Measurements from ENCODE around the gene IL1B.
"Not testable (repeated sequence)": the region's sequence is repeated elsewhere in the genome, so short reads cannot be mapped to it uniquely, and the experiment has no call there.

IL1B gene

DNA sequence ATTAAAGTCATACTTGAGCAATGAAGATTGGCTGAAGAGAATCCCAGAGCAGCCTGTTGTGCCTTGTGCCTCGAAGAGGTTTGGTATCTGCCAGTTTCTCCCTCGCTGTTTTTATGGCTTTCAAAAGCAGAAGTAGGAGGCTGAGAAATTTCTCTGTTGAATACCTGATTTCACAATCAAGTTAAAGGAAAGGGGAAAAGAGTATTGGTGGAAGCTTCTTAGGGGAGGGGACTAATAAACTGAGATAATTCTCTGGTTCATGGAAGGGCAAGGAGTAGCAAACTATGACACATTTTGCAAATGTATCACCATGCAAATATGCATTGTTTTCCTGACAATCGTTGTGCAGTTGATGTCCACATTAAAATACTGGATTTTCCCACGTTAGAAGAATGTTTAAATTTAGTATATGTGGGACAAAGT, at the start of gene IL1B:
Gene IL1B, minus strand, starts transcription at position 85 of the 423 bp plus-strand sequence. CDS start 550 bp downstream, outside the sequence.
- no peak for DNase-seq (ENCODE audit: low read depth in 2 of 2)

DNA sequence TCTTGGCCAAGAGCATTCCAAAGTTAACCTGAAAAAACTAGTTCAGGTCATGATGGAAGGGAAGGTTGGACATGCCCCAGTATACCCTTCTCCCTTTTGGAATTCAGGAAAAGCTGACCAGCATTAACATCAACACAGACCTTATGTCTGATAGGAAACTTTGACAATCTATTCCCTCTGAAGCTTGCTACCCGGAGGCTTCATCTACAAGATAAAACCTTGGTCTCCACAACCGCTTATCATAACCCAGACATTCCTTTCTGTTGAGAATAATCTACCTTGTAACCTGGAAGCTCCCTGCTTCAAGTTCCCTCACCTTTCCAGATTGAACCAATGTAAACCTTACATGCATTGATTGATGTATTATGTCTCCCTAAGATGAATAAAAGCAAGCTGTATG, 49.7 kb upstream of the IL1B start:
- no peak for DNase-seq (ENCODE audit: low read depth in 2 of 2)

DNA sequence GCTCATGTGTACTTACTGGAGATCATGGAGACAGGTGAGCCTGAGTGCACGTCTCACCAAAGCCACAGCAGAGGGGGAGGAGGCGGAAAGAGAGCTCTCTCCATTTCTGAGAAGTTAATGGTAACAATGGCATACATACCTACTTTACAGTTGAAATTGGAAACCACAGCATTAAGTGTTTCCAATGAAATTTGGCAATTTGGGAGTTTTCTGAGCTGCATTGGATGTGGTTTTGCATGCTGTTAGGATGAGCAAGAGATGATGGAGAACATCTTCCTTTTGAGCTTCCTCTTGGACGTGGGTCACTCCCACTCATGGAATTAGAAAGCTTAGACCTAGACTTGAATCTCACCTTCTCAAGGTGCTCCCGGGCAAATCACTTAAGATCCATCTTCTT, 48.9 kb upstream of the IL1B start:
- no peak for DNase-seq (ENCODE audit: low read depth in 2 of 2)

DNA sequence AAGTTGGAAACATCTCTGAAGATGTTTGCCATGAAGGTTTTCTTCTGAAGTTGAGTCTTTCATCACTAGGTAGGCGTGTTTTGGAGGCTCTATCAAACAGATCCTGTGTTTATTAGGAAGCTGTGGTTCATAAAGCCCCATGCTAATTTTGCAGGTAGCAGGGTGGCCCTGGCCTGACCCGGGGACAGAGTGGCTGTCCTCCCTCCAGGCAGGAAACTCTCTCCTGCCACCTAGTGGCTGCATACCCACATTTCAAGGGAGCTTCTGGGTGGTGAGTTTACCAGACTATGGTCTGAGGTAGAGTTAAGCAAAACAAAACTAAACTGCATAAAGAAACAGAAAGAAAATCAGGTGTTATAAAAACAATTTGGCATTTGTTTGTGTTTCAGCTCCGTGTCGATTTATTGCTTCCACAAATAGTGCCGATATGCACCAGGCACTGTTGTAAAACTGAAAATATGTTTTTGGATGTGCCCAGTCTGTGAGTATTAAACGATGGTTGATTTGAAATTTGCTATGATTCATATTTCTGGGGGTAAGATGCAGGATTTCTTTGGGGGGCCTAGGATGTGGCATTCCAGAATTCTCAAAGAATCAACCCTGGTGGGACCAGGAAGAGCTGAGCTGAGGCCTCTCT, 48.4 kb upstream of the IL1B start:
- DNase-seq (ENCODE audit: low read depth in 2 of 2), result peak; percentile 36 to 66

DNA sequence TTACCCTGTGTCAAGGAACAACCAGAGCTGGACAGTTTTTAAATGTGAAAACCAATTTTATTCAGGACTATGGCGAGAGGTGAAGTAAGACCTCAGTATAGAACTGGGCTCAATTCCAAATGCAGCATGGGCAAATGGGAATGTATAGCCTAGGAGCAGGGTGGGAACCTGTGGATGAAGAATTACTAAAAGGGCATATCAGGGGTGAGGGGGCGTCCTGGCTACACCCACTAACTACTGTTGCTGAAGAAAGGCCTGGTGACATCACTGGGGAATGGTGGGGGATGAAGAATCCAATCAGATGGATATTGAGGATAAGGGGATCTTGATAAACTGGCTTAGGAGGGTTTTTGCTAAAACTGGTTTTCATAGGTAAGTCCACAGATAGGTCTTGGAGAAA, 47.1 kb upstream of the IL1B start:
- DNase-seq (ENCODE audit: low read depth in 2 of 2), result no peak

DNA sequence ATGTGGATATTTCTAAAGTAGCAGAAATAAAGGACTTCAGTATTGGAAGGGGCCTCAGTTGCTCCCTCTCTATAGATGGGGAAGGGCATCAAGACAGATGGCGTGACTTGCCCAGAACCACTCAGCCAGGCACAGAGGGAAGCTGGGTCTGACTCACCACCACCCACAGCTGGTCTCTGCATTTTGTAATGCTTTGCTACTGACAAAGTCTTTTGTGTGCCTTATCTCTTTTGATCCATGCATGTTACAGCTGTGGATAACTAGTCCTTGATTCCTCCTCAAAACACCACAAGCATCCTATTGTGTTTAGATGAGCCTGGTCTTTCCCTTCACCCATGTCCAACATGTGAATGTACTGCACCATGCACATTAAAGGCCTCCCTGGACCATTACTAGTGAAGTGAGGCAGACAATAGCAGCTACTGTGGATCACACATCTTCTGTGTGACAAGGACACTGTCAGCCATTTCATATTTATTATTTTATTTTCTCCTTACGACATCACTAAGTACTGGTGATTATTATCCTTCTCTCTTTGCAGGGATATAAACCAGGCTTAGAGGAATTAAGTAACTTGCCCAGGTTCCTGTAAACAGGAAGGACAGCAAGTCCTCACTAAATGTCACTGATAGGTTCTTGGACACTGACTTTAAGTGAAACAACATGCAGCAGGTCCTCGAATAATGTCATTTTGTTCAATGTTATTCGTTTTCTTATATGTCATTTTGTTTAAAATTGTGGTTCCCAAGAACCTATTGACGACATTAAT, 44.8 kb upstream of the IL1B start:
- peak in 1 of 2 donors; percentile 34 for DNase-seq (ENCODE audit: low read depth in 2 of 2)

DNA sequence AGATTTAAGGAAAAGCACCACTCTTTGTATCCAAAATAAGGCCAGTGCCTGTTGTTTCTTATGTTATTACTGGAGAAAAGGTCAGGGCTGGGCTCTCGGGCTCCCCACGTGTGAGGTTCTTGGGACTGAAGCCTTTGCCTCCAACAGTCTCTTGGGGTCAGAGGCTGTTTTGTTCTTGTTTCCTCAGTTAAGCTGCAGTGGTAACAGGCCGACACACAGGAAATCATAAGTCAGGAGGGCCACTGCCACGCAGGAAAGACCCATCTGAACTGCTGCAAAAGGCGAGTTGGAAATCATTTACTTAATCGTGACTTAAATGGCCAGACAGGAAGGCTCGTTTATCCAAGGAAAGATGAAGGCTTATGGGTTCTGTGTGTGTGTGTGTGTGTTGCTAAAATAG, 44.1 kb upstream of the IL1B start:
- DNase-seq (ENCODE audit: low read depth in 2 of 2), result no peak

DNA sequence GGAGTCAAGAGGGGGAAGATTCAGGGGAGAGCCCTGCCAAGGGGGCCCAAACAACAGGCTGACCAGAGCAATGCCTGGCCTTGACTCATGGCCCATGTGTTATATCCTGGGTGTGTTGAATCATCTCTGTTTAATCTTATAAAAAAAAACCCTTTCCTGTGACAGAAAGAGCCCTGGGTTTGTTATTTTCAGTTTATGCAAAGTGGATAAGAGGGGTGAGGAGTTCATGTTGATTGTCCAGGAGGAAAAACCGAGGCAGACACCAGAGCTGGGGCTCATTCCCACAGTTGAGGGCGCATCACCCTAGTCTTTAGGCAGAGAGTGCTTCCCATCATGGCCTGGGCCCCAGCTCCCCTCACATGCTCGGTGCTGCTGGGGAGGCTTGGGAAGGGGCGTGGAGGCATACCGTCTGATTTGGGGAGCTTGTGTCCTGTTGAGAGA, 43.5 kb upstream of the IL1B start:
- DNase-seq (ENCODE audit: low read depth in 2 of 2), result no peak

DNA sequence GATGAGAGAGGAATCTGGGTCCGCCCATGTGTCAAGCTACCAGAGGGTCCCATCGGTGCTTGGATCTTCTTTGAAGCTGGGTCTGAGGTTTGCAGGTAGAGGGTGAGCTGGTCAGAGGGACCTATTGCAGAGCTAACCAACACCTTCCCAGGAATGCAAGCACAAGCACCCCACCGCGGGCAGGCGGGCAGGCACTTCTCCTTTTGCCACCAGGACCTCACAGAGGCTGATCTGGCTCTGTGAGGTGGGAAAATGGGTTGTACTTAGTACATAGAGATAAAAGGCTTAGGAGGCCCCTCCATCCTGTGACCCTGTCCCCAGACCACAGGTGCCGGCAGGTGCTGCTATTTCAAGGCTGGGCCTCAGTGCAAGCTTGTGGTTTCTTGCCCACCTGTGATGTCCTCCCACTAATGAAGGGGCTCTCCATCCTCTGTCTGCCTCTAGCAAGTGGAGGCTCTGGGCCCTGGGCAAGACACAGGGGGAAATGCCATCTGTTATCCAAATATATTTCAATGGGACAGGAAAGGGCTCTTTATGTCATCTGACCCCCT, 43.0 kb upstream of the IL1B start:
- DNase-seq (ENCODE audit: low read depth in 2 of 2), result no peak

DNA sequence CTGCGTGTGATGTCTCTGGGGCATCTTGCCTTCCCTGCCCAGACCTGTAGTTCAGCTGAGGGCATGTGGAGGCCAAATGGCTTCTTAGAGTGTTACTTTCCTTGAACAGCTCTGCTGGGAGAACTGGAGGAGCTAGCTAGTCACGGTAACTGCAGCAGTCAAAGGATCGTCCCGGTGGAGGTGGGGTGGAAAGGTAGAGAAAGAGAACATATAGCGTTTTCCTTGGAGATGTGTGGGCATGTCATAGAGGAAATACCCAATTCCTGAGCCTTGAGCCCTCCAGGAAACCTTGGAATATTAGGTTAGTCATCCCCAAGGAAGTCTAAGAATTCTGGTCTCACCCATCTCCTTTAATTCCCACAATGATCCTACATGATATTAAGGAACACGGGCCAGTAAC, 40.8 kb upstream of the IL1B start:
- no peak for DNase-seq (ENCODE audit: low read depth in 2 of 2)

DNA sequence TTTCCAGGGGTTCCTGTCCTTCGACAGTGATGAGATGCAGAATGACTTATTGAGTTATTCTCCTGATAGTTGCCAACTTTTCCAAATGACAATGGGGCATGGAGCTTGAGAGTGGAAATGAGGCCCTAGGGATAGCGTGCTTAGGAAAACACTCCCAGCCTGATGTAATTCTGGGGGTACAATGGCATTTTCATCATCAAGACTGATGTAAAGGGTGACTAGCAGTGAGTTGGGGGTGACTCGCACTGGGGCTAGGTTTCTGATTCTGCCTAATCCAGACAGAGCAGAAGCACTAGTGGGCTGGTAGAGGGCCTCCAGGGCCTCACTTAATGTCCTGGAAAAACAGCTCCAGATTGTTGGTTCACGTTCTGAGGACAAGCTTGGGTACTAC, 40.4 kb upstream of the IL1B start:
- no peak for DNase-seq (ENCODE audit: low read depth in 2 of 2)

DNA sequence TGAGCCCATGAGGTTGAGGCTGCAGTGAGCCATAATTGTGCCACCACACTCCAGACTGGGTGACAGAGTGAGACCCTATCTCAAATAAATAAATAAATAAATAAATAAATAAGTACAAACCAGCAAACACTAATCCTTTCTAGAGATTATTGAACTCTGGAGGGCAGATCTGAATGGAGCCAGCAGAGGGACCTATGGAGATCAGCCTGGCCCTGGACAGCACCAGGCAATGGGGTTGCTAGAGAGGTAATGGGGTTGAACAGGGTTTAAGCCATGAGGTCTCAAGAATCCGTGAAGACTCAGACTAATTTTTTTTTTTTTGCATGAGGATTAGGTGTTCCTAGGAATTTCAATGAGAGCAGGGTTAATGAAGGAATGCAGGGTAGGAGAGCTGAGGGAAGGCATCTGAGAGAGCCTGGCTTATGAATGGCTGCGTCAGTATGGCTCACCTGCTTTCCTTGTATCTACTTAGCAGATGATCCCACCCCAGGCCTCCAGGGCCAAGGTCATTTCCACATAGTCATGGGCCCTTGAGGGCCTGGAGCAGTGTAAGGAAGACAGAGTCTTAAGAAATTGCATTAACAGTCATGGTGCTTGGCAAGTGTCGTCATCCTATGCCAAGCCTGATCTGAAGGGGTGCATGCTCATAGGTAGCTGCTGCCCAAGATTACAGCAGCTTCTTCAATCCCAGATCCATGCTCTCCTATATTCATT, 39.8 kb upstream of the IL1B start:
- DNase-seq (ENCODE audit: low read depth in 2 of 2), result no peak

DNA sequence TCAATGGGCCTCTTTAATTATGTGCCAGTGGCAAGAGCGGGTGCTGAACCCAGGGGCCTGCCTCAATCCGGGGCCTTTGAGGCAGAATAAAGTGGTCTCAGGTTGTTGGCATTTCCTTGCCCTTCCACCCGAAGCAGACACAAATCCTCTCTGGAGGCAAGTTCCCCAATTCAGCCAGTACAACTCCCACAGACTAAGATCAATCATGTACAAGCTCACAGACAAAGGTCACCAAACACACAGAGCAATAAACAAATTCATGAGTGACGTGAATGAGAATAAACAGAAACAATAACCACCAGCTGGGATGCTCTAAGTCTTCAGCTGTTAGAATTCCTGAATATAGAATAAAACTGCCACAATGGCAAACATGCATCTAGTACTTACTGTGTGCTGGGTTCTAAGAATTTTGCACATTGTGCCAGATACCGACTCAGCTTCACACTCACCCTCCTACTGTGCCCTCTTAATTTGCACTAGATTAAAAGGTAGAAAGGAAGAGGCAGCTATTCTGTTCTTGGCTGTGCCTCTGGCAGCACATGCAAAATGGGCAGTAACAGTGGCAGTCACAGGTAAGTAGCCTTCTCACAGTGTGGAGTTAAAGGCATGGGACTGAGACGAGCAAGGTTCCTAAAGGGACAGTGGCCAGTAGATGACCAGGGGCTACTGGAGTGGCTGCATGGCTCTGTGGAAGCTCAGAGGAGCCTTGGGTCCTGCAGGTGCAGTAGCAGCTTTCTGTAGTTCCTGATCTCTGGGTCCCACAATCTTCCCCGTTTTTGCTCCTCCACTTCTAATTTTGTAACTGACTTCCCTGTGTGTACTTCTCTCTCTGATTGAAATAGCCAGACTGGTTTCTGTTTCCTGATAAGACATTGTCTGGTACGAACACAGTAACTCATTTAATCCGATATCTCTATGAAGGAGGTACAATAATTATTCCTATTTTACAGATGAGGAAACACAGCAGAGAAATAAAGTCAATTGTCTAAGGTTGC, 34.6 kb upstream of the IL1B start:
- DNase-seq (ENCODE audit: low read depth in 2 of 2), result no peak

DNA sequence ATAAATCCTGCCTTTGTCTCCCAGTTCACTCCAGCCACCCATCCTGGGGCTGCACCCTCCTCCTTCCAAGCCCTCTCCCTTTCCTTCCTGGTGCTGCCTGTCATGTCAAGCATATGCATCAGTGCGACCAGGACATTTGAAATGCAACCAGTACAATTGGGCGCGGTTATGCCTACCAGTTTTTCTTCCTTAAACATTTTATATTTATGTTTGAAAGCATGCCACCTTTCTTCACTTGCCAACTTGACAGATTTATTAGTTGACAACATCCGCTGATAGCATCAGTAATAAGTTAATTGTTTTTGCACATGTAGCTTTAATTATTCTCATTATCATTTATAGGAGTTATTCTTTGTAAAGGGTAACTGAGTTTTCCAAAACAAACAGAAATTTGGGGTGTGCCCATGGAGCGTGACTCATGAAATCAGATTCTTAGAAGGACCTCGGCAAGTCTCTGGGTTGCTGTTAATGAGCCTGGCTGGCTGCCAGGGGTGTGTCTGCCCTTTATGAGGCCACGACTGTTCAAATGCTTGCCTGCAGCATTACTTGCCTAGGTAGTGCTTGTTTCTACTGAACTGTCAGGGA, 32.8 kb upstream of the IL1B start:
- peak in 1 of 2 donors; percentile 16 for DNase-seq (ENCODE audit: low read depth in 2 of 2)

DNA sequence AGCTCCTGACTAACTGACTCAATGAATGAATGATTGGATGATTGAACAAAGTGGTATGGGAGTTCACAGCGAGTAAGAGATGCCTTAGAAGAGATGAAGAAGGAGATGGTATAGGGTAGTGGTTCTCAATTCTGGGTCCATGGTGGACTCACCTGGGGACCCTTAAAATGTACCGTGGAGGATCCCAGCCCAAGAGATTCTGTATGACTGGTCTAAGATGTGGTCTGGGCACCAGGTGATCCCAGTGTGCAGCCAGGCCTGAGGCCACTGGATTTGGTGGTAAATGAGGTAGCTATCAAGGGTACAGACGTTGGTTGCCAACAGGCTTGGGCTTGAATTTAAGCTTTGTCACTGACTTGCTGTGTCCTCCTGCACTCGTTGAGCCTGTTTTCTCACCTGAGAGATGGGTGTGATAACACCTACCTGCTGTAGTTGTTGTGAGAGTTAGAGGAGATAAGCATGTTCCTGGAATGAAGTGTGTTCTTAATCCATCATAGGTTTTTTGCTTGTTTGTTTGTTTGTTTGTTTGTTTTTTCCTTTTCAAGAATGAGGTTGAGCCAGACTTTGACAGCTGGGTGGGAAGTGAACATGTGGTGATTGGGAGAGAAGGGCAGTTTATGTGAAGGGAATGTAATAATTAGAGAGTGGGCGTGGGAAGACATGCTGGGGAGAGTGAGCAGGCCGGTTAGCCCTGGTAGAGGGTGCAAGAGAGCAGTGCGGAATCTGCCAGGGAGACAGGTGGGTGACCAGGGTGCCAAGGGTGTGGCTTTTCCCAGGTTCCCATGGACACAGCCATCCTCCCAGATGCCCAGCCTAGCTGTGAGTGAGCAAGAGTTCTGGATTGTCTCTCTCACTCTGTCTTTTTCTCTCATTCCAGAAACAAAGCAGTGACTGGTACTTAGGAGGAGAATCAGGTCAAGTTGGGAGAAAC, 31.4 kb upstream of the IL1B start:
- DNase-seq (ENCODE audit: low read depth in 2 of 2), result no peak

DNA sequence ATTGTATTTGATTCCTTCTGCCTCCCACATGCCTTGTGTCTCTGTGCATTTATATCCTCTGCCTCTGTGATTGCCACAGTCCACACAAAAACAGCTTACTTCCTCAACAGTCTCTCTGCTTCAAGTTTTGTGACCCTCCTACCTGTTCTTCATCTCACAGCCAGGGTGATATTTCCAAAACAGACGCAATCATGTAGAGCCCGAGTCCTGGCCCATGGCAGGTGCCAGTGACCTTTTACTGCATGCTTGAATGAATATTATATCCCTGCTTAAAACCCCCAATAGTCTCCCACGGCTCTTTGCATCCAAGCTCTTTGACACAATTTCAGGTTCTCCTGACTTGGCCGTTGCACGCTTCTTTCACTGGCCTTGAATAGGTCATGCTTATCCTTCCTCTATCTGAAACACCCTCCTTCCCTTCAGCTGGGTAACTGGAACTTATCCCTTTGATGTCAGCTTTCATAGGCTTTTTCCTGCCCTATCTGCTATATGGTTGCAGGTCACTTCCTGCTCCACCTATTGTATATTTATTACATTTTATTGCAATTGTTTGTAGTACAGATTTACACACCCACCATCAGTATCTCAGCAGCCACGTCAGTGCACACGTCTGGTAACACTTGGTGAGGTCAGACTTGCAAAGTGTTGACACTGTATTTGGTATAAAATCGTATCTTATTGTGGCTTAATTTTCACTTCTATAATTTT, 29.7 kb upstream of the IL1B start:
- no peak for DNase-seq (ENCODE audit: low read depth in 2 of 2)

DNA sequence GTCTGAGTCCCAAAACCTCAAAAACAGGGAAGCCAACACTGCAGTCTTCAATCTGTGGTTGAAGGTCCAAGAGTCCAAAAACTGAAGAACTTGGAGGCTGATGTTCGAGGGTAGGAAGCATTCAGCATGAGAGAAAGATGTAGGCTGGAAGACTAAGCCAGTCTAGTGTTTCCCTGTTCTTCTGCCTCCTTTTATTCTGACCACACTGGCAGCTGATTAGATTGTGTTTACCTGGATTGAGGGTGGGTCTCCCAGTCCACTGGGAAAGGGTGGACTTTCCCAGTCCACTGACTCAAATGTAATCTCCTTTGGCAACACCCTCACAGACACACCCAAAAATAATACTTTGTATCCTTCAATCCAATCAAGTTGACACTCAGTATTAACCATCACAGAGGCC, 27.5 kb upstream of the IL1B start:
- no peak for DNase-seq (ENCODE audit: low read depth in 2 of 2)

DNA sequence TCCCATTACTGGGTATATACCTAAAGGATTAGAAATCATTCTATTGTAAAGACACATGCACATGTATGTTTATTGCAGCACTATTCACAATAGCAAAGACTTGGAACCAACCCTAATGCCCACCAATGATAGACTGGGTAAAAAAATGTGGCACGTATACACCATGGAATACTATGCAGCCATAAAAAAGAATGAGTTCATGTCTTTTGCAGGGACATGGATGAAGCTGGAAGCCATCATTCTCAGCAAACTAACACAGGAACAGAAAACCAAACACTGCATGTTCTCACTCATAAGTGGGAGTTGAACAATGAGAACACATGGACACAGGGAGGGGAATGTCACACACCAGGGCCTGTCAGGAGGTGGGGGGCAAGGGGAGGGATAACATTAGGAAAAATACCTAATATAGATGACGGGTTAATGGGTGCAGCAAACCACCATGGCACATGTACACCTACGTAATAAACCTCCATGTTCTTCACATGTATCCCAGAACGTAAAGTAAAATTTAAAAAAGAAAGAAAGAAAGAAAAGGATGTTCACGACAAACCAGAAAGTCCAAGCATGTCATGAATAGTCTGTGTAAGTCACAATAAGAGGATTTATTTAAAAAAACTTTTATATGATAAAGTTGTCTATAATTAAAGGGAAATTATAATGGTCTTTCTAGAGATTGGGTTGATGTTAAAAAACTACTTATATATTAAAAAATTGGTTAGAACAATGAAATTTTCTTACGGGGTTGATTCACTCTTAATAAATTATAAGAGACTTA, 23.0 kb upstream of the IL1B start:
- DNase-seq (ENCODE audit: low read depth in 2 of 2), result not testable (repeated sequence)

Measured in stimulated activated CD8-positive, alpha-beta memory T cell treated with anti-CD3 and anti-CD28 coated beads, Interleukin-2, amount 100 ng/mL, for 48 hours (primary cell).